GM19324 (cell line): ENCODE results near the gene PHC2.
"Not testable (repeated sequence)": the region's sequence is repeated elsewhere in the genome, so short reads cannot be mapped to it uniquely, and the experiment has no call there.

Experiments used
- ATAC-seq: cut with Tn5 transposase; IDR thresholded peaks from one replicate; pipeline ENCODE4 v1.9.1; 2021; ENCODE audit warnings: mild to moderate bottlenecking, moderate library complexity; ENCODE audit not compliant: unreplicated experiment, low FRiP score

PHC2 gene

GRCh38 chr1:33319949-33320618 is 110.8 kb downstream of the PHC2 start:
- ATAC-seq: no peak

DNA sequence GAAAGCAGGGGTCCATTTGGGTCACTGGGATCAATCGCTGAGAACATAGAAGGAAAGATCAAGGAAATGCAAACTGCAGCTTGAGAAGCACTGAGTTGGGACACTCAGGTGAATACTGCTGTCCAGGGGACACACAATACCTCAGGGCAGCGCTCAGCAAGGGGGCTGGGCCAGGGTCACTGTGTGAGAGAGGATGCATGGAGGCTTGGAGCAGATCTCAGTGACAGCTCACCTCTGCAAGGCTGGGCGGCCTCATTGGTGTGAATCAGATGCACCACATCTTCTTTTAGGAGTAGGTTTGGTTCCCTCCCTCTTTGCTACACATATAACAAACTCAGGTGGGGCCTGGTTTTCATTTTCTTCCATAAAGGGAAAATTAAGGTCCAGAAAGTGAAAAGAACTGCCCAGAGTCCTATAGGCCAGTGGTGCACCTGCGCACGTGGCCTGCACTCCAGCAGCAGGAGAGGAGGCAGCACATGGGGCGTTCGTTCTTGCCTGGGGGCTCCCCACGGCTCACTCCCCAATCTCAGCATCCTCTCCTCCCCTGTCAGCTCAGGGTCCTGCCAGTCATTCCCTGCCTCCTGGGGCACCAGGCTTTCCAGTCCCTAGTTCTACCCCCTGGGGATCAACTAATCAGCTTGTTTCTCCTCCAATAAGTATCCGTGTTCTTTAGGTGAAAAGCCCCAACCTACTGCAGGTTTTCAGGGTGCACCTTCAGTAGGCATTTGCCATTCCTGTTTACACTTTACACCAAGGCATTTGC is 111.5 kb downstream of the PHC2 start:
- no peak for ATAC-seq

- no peak for ATAC-seq
Observed at GRCh38 chr1:33317946-33318345, 112.9 kb downstream of the PHC2 start.

GRCh38 chr1:33317354-33317753 is 113.5 kb downstream of the PHC2 start:
- ATAC-seq: no peak

DNA sequence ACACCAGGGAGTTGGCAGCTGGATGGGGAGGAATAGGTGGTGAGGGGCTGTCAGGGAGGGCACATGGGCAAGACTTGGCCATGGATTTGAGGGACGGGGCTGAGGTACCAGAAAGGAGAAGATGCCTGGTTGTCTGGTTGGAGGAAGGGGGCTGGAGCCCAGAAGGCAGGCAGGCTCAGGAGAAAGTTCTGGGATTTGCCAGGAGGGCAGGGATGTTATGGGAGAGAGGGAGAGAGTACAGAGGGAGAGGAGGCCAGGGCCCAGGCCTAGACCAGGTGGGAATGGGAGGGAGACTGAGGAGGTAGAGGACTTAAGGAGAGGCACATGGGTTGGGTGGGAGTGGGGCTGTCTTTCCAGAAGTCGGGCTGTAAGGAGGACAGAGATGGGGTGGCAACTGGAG is 114.3 kb downstream of the PHC2 start:
- ATAC-seq: no peak

GRCh38 chr1:33314416-33314815 is 116.5 kb downstream of the PHC2 start:
- no peak for ATAC-seq

GRCh38 chr1:33312413-33312749 is 118.5 kb downstream of the PHC2 start:
- ATAC-seq: no peak

DNA sequence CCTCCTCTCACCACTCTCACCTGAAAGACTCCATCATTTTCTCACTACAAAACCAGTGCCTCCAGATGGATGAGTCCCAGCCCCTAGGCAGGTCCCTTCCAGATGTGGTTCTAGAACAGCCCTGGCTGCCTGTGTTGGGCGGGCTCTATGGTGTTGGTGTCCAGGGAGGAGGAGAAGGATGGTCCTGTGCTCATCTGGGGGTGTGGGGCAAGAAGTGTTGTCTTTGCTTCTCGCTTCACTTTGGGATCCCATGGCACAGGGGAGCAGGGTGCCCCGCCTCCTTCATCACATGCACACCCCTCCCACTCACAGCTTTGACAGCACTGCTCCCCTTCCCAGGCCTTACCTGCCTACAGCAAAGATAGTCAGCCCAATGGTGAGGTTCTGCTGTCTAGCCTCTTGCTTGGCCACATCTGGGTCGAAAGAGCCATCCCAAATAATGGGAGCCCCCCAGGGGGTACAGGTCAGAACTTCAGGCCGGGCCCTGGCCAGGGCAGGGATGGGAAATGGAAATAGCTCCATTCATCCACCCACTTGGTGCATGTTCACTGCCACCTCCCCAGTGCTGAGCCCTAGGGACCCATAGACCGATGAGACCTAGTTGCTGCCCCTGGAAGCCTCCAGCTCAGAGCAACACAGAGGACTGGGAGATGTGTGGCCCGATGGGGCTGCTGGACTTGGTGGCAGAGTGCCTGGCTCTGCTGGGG is 119.0 kb downstream of the PHC2 start:
- ATAC-seq: no peak

DNA sequence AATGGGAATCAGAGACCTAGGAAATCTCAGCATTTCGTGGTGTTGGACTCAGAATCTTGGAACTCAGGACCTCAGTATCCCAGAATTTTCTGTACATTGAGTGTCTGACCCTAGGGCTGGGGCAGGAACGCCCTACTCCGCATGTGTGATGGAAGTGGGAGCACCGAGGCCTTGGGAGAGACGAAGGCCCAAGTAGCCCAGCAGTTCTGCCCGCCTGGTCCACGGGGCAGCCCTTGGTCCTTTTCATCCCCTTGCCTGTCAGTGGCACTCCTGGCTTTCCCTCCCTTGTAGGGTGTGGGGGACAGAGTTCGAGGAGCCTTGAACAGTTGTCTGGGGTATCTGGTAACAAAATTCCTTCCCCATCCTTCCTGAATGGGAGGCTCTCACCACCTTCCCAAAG is 120.2 kb downstream of the PHC2 start:
- ATAC-seq: no peak

DNA sequence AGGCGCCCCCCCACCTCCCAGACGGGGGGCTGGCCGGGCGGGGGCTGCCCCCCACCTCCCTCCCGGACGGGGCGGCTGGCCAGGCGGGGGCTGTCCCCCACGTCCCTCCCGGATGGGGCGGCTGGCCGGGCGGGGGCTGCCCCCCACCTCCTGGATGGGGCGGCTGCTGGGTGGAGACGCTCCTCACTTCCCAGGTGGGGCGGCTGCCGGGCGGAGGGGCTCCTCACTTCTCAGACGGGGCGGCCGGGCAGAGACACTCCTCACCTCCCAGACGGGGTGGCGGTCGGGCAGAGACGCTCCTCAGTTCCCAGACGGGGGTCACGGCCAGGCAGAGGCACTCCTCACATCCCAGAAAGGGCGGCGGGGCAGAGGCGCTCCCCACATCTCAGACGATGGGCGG is 121.5 kb downstream of the PHC2 start:
- ATAC-seq: not testable (repeated sequence)

GRCh38 chr1:33307494-33307864 is 123.4 kb downstream of the PHC2 start:
- ATAC-seq: no peak

GRCh38 chr1:33306653-33307493 is 124.0 kb downstream of the PHC2 start:
- no peak for ATAC-seq

GRCh38 chr1:33305816-33306652 is 124.9 kb downstream of the PHC2 start:
- no peak for ATAC-seq

DNA sequence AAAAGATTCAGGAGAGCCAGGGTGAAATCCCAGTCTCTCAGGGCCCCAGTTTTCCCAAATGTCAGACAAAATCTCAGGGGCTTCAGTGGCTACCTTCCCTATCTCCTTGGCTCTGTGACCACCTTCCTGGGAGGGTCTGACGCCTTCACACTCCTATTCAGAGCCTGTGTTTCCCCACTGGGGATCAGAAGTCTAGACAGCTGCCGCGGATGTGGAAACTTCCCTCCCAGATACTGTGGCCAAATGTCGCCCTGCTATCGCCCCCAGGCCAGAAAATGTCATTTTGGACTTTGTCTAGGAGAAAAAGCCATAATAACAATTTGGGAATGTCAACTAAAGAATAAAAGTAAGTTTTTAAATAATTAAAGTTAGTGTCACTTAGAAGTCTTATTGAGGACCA is 125.9 kb downstream of the PHC2 start:
- no peak for ATAC-seq

- no peak for ATAC-seq
Observed at GRCh38 chr1:33302325-33302724, 128.6 kb downstream of the PHC2 start.

DNA sequence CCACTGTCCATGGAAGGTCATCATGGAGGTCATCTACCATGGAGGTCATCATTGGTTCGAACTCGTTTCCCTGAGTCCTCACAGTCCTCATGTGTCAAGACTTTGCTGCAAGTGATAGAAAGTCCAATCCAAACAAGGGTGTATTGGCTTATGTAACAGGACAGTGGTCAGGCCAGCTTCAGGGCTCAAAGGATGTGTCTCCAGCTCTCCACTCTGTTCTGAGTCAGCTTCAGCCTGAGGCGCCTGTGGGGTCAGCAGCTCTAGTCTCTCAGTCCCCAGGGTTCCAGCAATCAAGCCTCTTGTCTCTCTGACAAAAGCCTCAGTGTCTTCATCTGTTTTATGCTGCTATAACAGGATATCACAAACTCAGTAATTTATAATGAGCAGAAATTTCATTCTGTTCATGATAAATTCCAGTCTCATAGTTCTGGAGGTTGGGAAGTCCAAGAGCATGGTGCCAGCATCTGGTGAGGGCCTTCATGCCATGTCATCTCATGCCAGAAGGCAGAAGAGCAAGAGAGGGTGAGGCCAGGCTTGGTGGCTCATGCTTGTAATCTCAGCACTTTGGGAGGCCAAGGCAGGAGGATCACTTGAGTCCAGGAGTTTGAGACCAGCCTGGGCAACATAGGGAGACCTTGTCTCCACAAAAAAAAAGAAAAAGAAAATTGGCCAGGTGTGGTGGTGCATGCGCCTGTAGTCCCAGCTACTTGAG is 129.5 kb downstream of the PHC2 start:
- ATAC-seq: no peak

DNA sequence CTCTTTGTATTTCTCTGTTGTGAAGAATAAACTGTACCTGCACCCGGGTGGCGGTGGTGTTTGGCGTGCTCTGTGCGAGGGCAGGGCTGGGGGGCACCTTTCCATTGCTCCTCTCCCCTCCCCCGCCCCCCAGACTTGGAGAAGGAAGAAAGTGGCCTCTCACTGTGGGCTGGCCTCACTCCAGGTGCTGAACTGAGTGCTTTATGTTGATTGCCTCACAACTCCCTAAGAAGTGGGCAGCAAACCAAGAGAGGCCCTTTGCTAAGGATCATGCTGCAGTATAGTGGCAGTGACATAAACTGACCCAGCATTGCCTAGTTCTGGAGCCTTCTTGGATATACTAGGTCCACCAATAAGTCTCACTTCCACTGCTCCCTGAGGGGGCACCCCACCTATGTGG is 130.2 kb downstream of the PHC2 start:
- no peak for ATAC-seq

DNA sequence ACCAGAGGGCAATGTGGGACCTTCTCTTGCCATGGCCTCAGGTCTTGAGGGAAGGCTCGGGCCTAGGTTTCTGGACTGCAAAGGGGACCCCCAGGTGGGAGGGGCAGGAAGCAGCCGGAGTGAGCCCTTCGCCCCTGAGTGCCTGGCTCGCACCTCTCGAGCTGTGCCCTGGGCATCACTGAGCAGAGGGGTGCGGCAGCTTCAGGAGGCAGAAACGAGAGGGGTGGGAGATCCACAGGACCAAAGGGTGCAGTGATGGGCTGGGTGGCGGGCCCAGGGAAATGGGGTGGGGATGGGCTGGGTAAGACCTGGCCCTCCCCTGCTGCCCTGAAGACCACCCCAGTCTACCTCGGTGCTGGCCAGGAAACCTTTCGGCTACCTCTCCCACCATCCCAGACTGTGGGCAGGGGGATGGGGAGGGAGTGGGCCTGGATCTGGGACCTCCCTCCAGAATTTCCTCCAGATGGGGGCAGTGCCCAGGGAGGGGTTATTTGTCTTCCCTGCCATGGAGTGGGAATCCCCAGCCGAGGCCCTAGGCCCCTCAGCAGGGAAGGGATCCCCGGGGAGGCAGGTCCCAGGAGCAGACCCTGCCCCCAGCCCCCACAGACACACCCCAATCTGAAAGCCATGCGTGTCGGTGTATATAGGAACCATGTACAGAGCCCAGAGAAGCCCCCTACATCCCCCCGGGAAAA is 131.3 kb downstream of the PHC2 start:
- ATAC-seq: no peak
